Measurements from ENCODE around the gene ZKSCAN3. TPM values are rescaled to one million over a fixed set of nuclear protein-coding genes. Genes with fewer than 3 reads are reported as not detected.

ZKSCAN3 gene
- total RNA-seq, 3 donors from 2014 or later, result 3.4 to 6.4 (median 3.6) TPM

- peaks cover 0 to 9% of the 10 kb centered on the region in 2 donors for H3K9me3 ChIP-seq
- TF ChIP-seq POLR2A (IDR thresholded peaks at IDR 0.05), result no peak
- no peak for TF ChIP-seq CTCF (IDR thresholded peaks at IDR 0.05)
- no peak for TF ChIP-seq POLR2AphosphoS5 (IDR thresholded peaks at IDR 0.05)
- H3K27me3 ChIP-seq, result no peaks in the 10 kb centered on the region
- H3K4me3 ChIP-seq, result no peak overlapping the region
- no peak for DNase-seq (ENCODE audit: low spot score in 2 of 2)
- H3K4me1 ChIP-seq, result no peaks in the 10 kb centered on the region
- H3K36me3 ChIP-seq, result no peaks in the 10 kb centered on the region
- intact Hi-C loops (cut with DNase I; ENCODE audit: low total_unique reads), result no loop called here
- H3K27ac ChIP-seq, result no peak overlapping the region
Measured at GRCh38 chr6:28410767-28411166, 61.0 kb downstream of the ZKSCAN3 start.

GRCh38 chr6:28413681-28414080, 63.9 kb downstream of the ZKSCAN3 start:
- no peak for DNase-seq (ENCODE audit: low spot score in 2 of 2)
- Histone ChIP-seq H3K4me3 (no peak overlapping the region), H3K9me3 (peaks cover 0 to 9% of the 10 kb centered on the region in 2 donors), H3K27ac (no peak overlapping the region), H3K36me3 (no peaks in the 10 kb centered on the region), H3K4me1 (no peaks in the 10 kb centered on the region), H3K27me3 (no peaks in the 10 kb centered on the region)
- TF ChIP-seq CTCF (IDR thresholded peaks at IDR 0.05) (no peak), POLR2AphosphoS5 (IDR thresholded peaks at IDR 0.05) (no peak), POLR2A (IDR thresholded peaks at IDR 0.05) (no peak)
- intact Hi-C loops (cut with DNase I; ENCODE audit: low total_unique reads), result no loop called here

Other genes starting within 250 kb of the ZKSCAN3 start
- gene ZSCAN16, start 225.3 kb upstream of the ZKSCAN3 start, total RNA-seq, result 1 to 10 TPM; 2.7 to 9.8 (median 9.7) TPM
- gene ZKSCAN8, start 208.1 kb upstream of the ZKSCAN3 start, total RNA-seq, result 10 to 100 TPM; 21.9 to 33.8 (median 22.9) TPM
- 10 to 100 TPM in 2 of 3 donors, 1 to 10 TPM in 1; 9.0 to 19.3 (median 19.3) TPM for gene ZSCAN9, start 124.7 kb upstream of the ZKSCAN3 start, total RNA-seq
- 1 to 10 TPM; 2.4 to 7.2 (median 5.9) TPM for gene ZKSCAN4, start 97.7 kb upstream of the ZKSCAN3 start, total RNA-seq
- 1 to 10 TPM; 1.6 to 2.9 (median 2.3) TPM for gene NKAPL, start 90.7 kb upstream of the ZKSCAN3 start, total RNA-seq
- 10 to 100 TPM; 13.8 to 31.1 (median 25.8) TPM for gene ZSCAN26, start 82.8 kb upstream of the ZKSCAN3 start, total RNA-seq
- 1 to 10 TPM; 4.2 to 5.9 (median 4.6) TPM for gene PGBD1, start 68.4 kb upstream of the ZKSCAN3 start, total RNA-seq
- gene ZSCAN31, start 13.8 kb upstream of the ZKSCAN3 start, total RNA-seq, result 10 to 100 TPM in 2 of 3 donors, 1 to 10 TPM in 1; 4.6 to 19.3 (median 17.4) TPM
- gene ZSCAN12, start 49.8 kb downstream of the ZKSCAN3 start, total RNA-seq, result 10 to 100 TPM in 1 of 3 donors, 1 to 10 TPM in 2; 4.2 to 11.6 (median 7.5) TPM
- gene ZSCAN23, start 93.5 kb downstream of the ZKSCAN3 start, total RNA-seq, result 1 to 10 TPM; 1.1 to 6.0 (median 5.6) TPM
- gene GPX6, start 165.8 kb downstream of the ZKSCAN3 start, total RNA-seq, result not detected
- not detected for gene GPX5, start 175.9 kb downstream of the ZKSCAN3 start, total RNA-seq